HEK293 (cell line): ENCODE measurements around the gene SHROOM1.

Experiments
- HOXC10 ChIP-seq: sonication (generic); formaldehyde crosslinking; IDR thresholded peaks from 2 replicates; pipeline ENCODE4 v1.8.1; 2023; ENCODE audit warnings: mild to moderate bottlenecking, missing genetic modification reagents
- PATZ1 ChIP-seq: fragments of 450-650 bp; formaldehyde crosslinking; IDR thresholded peaks from 2 replicates; pipeline ENCODE4 v1.5.1; 2016; ENCODE audit warnings: missing biosample characterization, missing genetic modification characterization
- PBX3 ChIP-seq: sonication (generic); formaldehyde crosslinking; IDR thresholded peaks from 2 replicates; pipeline ENCODE4 v1.8.1; 2022; ENCODE audit warnings: mild to moderate bottlenecking, moderate library complexity, missing genetic modification reagents
- RBAK ChIP-seq: fragments of 450-650 bp; formaldehyde crosslinking; IDR thresholded peaks from 2 replicates; pipeline ENCODE4 v1.5.1; 2016; ENCODE audit warnings: missing biosample characterization, missing genetic modification characterization
- SALL2 ChIP-seq: fragments of 450-650 bp; formaldehyde crosslinking; IDR thresholded peaks from 2 replicates; pipeline ENCODE4 v1.5.0; 2017; ENCODE audit warnings: missing biosample characterization, mild to moderate bottlenecking, missing genetic modification characterization, borderline replicate concordance
- SCRT2 ChIP-seq: fragments of 450-650 bp; formaldehyde crosslinking; IDR thresholded peaks from 2 replicates; pipeline ENCODE4 v1.5.1; 2016; ENCODE audit warnings: missing biosample characterization, missing genetic modification characterization
- SP2 ChIP-seq: fragments of 450-650 bp; formaldehyde crosslinking; IDR thresholded peaks from 2 replicates; pipeline ENCODE4 v1.5.1; 2016; ENCODE audit warnings: missing biosample characterization, missing genetic modification characterization
- ZBTB26 ChIP-seq: fragments of 450-650 bp; formaldehyde crosslinking; optimal IDR thresholded peaks from 2 replicates; pipeline ENCODE3; 2016; ENCODE audit warnings: missing biosample characterization, mild to moderate bottlenecking, missing genetic modification characterization
- ZBTB8A ChIP-seq: fragments of 450-650 bp; formaldehyde crosslinking; IDR thresholded peaks from 2 replicates; pipeline ENCODE4 v1.5.1; 2016; ENCODE audit warnings: missing biosample characterization, missing genetic modification characterization
- ZFP69B ChIP-seq: fragments of 450-650 bp; formaldehyde crosslinking; IDR thresholded peaks from 2 replicates; pipeline ENCODE4 v1.5.1; 2016; ENCODE audit warnings: missing biosample characterization, missing genetic modification characterization
- ZIC2 ChIP-seq: fragments of 450-650 bp; formaldehyde crosslinking; IDR thresholded peaks from 2 replicates; pipeline ENCODE4 v1.5.1; 2016; ENCODE audit warnings: missing biosample characterization, missing genetic modification characterization
- ZNF155 ChIP-seq: fragments of 450-650 bp; formaldehyde crosslinking; IDR thresholded peaks from 2 replicates; pipeline ENCODE4 v1.5.1; 2016; ENCODE audit warnings: missing biosample characterization, missing genetic modification characterization
- ZNF16 ChIP-seq: fragments of 450-650 bp; formaldehyde crosslinking; IDR thresholded peaks from 2 replicates; pipeline ENCODE4 v1.5.1; 2016; ENCODE audit warnings: low read depth, missing biosample characterization, missing genetic modification characterization
- ZNF19 ChIP-seq: fragments of 450-650 bp; formaldehyde crosslinking; IDR thresholded peaks from 2 replicates; pipeline ENCODE4; 2016; ENCODE audit warnings: missing biosample characterization, missing genetic modification characterization, low read depth
- ZNF202 ChIP-seq: fragments of 450-650 bp; formaldehyde crosslinking; IDR thresholded peaks from 2 replicates; pipeline ENCODE4 v1.5.1; 2016; ENCODE audit warnings: missing biosample characterization, missing genetic modification characterization, borderline replicate concordance
- ZNF24 ChIP-seq: fragments of 450-650 bp; formaldehyde crosslinking; IDR thresholded peaks from 2 replicates; pipeline ENCODE4 v1.5.1; 2016; ENCODE audit warnings: missing biosample characterization, missing genetic modification characterization
- ZNF324 ChIP-seq: fragments of 450-650 bp; formaldehyde crosslinking; IDR thresholded peaks from 2 replicates; pipeline ENCODE4 v1.5.1; 2016; ENCODE audit warnings: missing biosample characterization, missing genetic modification characterization
- ZNF350 ChIP-seq: fragments of 450-650 bp; formaldehyde crosslinking; IDR thresholded peaks from 2 replicates; pipeline ENCODE4 v1.5.0; 2017; ENCODE audit warnings: missing biosample characterization, mild to moderate bottlenecking, missing genetic modification characterization
- ZNF354C ChIP-seq: fragments of 450-650 bp; formaldehyde crosslinking; IDR thresholded peaks from 2 replicates; pipeline ENCODE4 v1.5.1; 2016; ENCODE audit warnings: missing biosample characterization, missing genetic modification characterization, low read depth, borderline replicate concordance
- ZNF362 ChIP-seq: fragments of 450-650 bp; formaldehyde crosslinking; IDR thresholded peaks from 2 replicates; pipeline ENCODE4 v1.5.1; 2016; ENCODE audit warnings: missing biosample characterization, missing genetic modification characterization
- ZNF394 ChIP-seq: fragments of 450-650 bp; formaldehyde crosslinking; IDR thresholded peaks from 2 replicates; pipeline ENCODE4 v1.5.1; 2016; ENCODE audit warnings: missing biosample characterization, missing genetic modification characterization, mild to moderate bottlenecking, moderate library complexity, borderline replicate concordance
- ZNF521 ChIP-seq: fragments of 450-650 bp; formaldehyde crosslinking; IDR thresholded peaks from 2 replicates; pipeline ENCODE4 v1.5.1; 2017; ENCODE audit warnings: missing biosample characterization, mild to moderate bottlenecking, missing genetic modification characterization
- ZNF530 ChIP-seq: fragments of 450-650 bp; formaldehyde crosslinking; IDR thresholded peaks from 2 replicates; pipeline ENCODE4 v1.5.1; 2016; ENCODE audit warnings: low read depth, missing biosample characterization, missing genetic modification characterization
- ZNF560 ChIP-seq: fragments of 450-650 bp; formaldehyde crosslinking; IDR thresholded peaks from 2 replicates; pipeline ENCODE4 v1.5.1; 2017; ENCODE audit warnings: missing biosample characterization, missing genetic modification characterization, borderline replicate concordance
- ZNF600 ChIP-seq: fragments of 450-650 bp; formaldehyde crosslinking; IDR thresholded peaks from 2 replicates; pipeline ENCODE4 v1.5.1; 2016; ENCODE audit warnings: missing biosample characterization, missing genetic modification characterization
- ZNF639 ChIP-seq: fragments of 450-650 bp; formaldehyde crosslinking; IDR thresholded peaks from 2 replicates; pipeline ENCODE4 v1.5.1; 2016; ENCODE audit warnings: missing biosample characterization, missing genetic modification characterization
- ZNF658 ChIP-seq: fragments of 450-650 bp; formaldehyde crosslinking; IDR thresholded peaks from 2 replicates; pipeline ENCODE4; 2016; ENCODE audit warnings: missing biosample characterization, missing genetic modification characterization
- ZNF660 ChIP-seq: fragments of 450-650 bp; IDR thresholded peaks from 2 replicates; pipeline ENCODE4 v1.5.1; 2018; ENCODE audit warnings: missing biosample characterization, mild to moderate bottlenecking, missing genetic modification characterization
- ZNF664 ChIP-seq: fragments of 450-650 bp; formaldehyde crosslinking; IDR thresholded peaks from 2 replicates; pipeline ENCODE4 v1.5.1; 2016; ENCODE audit warnings: missing biosample characterization, missing genetic modification characterization
- ZNF747 ChIP-seq: fragments of 450-650 bp; formaldehyde crosslinking; IDR thresholded peaks from 2 replicates; pipeline ENCODE4 v1.5.1; 2016; ENCODE audit warnings: missing biosample characterization, missing genetic modification characterization
- ZNF76 ChIP-seq: fragments of 450-650 bp; formaldehyde crosslinking; IDR thresholded peaks from 2 replicates; pipeline ENCODE4; 2016; ENCODE audit warnings: low read depth, missing biosample characterization, missing genetic modification characterization, borderline replicate concordance
- ZNF792 ChIP-seq: fragments of 450-650 bp; formaldehyde crosslinking; IDR thresholded peaks from 2 replicates; pipeline ENCODE4 v1.5.1; 2016; ENCODE audit warnings: missing biosample characterization, missing genetic modification characterization
- ZSCAN16 ChIP-seq: fragments of 450-650 bp; formaldehyde crosslinking; IDR thresholded peaks from 2 replicates; pipeline ENCODE4 v1.5.1; 2016; ENCODE audit warnings: missing biosample characterization, missing genetic modification characterization

Gene SHROOM1

GRCh38 chr5:132813599-132814502, 16.6 kb downstream of the SHROOM1 start (continued):
- TF ChIP-seq ZNF394 (tag by site-specific recombination): no peak
- TF ChIP-seq ZNF354C (tag by site-specific recombination): no peak
- peak; percentile 65 for TF ChIP-seq ZBTB26 (tag by site-specific recombination)
- no peak for TF ChIP-seq ZNF747 (tag by site-specific recombination)
- no peak for TF ChIP-seq ZNF639 (tag by site-specific recombination)
- TF ChIP-seq ZNF362: no peak
- TF ChIP-seq ZNF530 (tag by site-specific recombination): no peak
- no peak for TF ChIP-seq ZNF24 (tag by site-specific recombination)
- TF ChIP-seq RBAK (tag by site-specific recombination): no peak
- peak; percentile 21; the same call in 1 of the 2 replicates for TF ChIP-seq ZBTB8A (tag by site-specific recombination)
- TF ChIP-seq PATZ1: no peak; the same call in 1 of the 2 replicates
- peak; percentile 67 for TF ChIP-seq ZIC2
- no peak for TF ChIP-seq PBX3 (CRISPR knock-in tag)
- TF ChIP-seq ZNF350: no peak
- no peak for TF ChIP-seq ZNF560
- TF ChIP-seq ZNF324 (tag by site-specific recombination): no peak
- TF ChIP-seq ZNF19: no peak
- TF ChIP-seq ZFP69B (tag by site-specific recombination): no peak
- no peak for TF ChIP-seq SP2 (tag by site-specific recombination)
- TF ChIP-seq ZNF658 (tag by site-specific recombination): no peak
- no peak for TF ChIP-seq ZSCAN16 (tag by site-specific recombination)
- TF ChIP-seq HOXC10 (CRISPR knock-in tag): 0 out of 2 replicates have a peak, but pooled peaks have one; percentile 10
- TF ChIP-seq ZNF76 (tag by site-specific recombination): peak; percentile 18; the same call in 1 of the 2 replicates
- no peak for TF ChIP-seq ZNF660 (tag by site-specific recombination)
- TF ChIP-seq ZNF202 (tag by site-specific recombination): peak; percentile 59; the same call in 1 of the 2 replicates
- TF ChIP-seq ZNF155 (tag by site-specific recombination): no peak
- peak; percentile 25; the same call in 1 of the 2 replicates for TF ChIP-seq ZNF600
- TF ChIP-seq ZNF664 (tag by site-specific recombination): no peak
- no peak for TF ChIP-seq ZNF792 (tag by site-specific recombination)
- TF ChIP-seq SCRT2: no peak
- no peak for TF ChIP-seq ZNF521 (tag by site-specific recombination)
- no peak for TF ChIP-seq SALL2
- no peak for TF ChIP-seq ZNF16 (tag by site-specific recombination)
